Body of pancreas (tissue), 4 donors: ENCODE measurements around the gene THOC1.

ENCODE experiments used
- CTCF ChIP-seq, 7 experiments: fragments of 450-650 bp in 4 of 7; fragments of 200-600 bp in 3 of 7; sonication (generic) in 3 of 7; IDR thresholded peaks; one replicate each; pipeline ENCODE4 v1.5.1; 2016 to 2019; ENCODE audit warnings: antibody characterized with exemption in 7 of 7
- POLR2A ChIP-seq, 3 donors: fragments of 450-650 bp; IDR thresholded peaks; one replicate each; pipeline ENCODE4 v1.6.1; 2016; ENCODE audit warnings: antibody characterized with exemption in 3 of 3, mild to moderate bottlenecking in 2 of 3

GRCh38 chr18:285817-286216 lies 18.0 kb upstream of the THOC1 start:
- TF ChIP-seq CTCF (IDR thresholded peaks at IDR 0.05) (no peak), POLR2A (IDR thresholded peaks at IDR 0.05) (no peak)
